ENCODE results near the gene ZC3H6.
"Not testable (repeated sequence)": the region's sequence is repeated elsewhere in the genome, so short reads cannot be mapped to it uniquely, and the experiment has no call there.

ZC3H6 gene

DNA sequence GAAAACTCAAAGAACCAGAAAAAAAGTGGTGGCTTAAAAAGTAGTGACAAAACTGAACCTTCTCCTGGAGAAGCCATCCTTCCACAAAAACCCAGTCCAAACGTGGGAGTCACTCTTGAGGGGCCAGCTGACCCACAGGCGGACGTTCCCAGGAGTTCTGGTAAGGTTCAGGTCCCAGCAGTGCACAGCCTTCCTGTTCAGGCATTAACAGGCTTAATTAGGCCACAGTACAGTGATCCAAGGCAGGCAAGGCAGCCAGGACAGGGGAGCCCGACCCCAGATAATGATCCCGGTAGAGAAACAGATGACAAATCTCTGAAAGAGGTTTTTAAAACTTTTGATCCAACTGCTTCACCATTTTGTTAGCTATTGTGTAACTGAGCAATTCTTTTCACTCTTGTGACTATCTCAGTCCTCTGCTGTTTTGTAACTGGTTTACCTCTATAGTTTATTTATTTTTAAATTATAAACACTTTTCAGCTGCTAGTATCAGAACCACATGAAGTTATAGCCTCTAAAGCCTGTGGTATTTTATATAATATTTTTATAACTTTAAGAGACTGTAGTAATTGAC lies 56.8 kb downstream of the ZC3H6 start:
- no peak for DNase-seq

- no peak for DNase-seq
Observed at GRCh38 chr2:112335600-112335999, 60.2 kb downstream of the ZC3H6 start.

- DNase-seq: no peak
Observed at GRCh38 chr2:112339986-112340385, 64.6 kb downstream of the ZC3H6 start.

- DNase-seq: no peak
Observed at GRCh38 chr2:112340475-112341267, 65.3 kb downstream of the ZC3H6 start.

- DNase-seq: no peak
Observed at GRCh38 chr2:112342067-112342550, 66.7 kb downstream of the ZC3H6 start.

DNA sequence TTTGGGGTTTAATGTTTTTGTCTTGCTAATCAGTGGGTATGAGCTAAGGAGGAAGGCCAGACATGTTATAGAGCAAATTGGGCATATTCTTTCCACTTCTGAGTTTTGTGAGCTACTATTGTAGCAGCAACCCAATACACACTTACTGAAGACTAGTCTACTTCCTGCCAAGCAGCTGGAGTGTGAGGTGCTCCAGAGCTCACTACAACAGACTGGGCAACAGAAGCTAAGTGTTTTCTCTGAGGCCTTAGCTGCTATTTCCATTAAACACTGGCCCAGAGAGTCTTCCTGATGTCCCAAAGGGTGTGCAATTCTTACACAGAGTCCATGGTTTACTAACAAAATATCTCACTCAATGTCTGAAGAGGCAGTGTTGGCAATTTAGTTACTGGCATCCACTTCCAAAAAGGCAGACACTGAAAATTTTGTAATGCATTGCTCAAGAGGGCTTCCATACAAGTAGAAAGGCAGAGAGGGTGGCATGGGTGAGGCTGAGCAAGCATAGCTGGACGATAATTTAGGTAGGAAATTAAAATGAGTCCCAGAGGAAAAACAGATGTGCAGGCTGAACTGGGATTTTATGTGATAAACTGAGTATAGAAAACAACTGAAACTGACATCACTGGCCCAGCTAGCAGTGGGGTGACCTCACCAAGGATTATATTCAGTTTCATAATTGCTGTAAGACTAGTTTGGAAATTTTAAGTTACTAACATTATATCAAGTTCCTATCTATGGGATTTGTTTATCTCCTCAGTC lies 68.6 kb downstream of the ZC3H6 start:
- no peak for DNase-seq

GRCh38 chr2:112345030-112346027 lies 69.9 kb downstream of the ZC3H6 start:
- no peak for DNase-seq

DNA sequence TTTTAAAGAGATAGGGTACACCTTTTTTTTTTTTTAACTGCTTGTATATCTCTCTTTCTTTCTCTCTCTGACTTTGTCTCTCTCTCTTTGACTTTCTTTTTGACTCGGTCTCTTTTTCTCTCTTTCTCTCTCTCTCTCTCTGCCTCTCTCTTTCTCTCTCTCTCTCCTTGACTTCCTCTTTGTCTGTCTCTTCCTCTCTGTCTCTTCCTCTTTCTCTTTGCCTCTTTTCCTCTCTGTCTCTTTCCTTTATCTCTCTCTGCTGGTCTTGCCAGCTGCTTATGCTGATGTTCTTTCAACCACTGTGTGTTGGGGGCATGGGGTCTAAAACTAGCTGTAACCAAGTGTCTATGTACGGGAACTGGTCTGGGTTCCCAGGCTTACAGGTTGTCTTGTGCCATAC lies 76.9 kb downstream of the ZC3H6 start:
- not testable (repeated sequence) for DNase-seq

- DNase-seq: not testable (repeated sequence)
Observed at GRCh38 chr2:112352809-112353603, 77.6 kb downstream of the ZC3H6 start.

- not testable (repeated sequence) for DNase-seq
Observed at GRCh38 chr2:112354335-112354734, 78.9 kb downstream of the ZC3H6 start.

DNA sequence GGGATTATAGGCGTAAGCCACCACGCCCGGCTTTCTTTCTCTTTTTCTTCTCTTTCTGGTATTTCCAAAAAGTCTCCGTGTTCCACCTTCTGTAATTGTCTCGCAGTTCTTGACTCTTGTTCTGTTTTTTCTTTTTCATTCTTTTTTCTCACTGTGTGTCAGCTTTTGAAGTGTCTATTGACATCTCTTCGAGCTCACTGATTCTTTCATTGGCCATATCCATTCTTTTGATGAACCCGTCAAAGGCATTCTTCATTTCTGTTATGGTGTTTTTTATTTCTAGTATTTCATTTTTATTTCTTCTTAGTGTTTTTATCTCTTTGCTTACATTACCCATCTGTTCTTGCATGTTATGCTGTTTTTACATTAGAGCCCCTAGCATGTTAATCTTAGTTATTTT lies 84.7 kb downstream of the ZC3H6 start:
- DNase-seq: not testable (repeated sequence)
